Endothelial cell of umbilical vein (primary cell): ENCODE results near the gene DLGAP1. TPM values are rescaled to one million over a fixed set of nuclear protein-coding genes. Genes with fewer than 3 reads are reported as not detected.

Source experiments
- BruUV-seq: library from RNA; stranded (reverse); fragments of 400-500 nt; replicated peaks from 2 replicates; lab custom pipeline; 2021; lab: Mats Ljungman, UMichigan
- CTCF ChIA-PET: fragments of 300-600, 350-600 bp; sonication (Branson Sonifier 250); formaldehyde crosslinking; loops from one replicate; lab custom pipeline; 2021; ENCODE audit warnings: antibody characterized with exemption, inconsistent platforms; lab: Charles Lee
- POLR2A ChIA-PET: fragments of 300-600, 350-600 bp; sonication (Branson Sonifier 250); formaldehyde crosslinking; loops from one replicate; lab custom pipeline; 2021; ENCODE audit warnings: antibody characterized with exemption, inconsistent platforms; lab: Charles Lee
- DNase-seq: peaks from one replicate; pipeline ENCODE4 v3.0.0-alpha.2; 2011; ENCODE audit warnings: low read depth, low spot score
- FAIRE-seq: peaks from 2 replicates; lab custom pipeline; 2011; peaks lifted over from hg19 to GRCh38; lab: Jason Lieb, UNC
- H2AFZ ChIP-seq: 2 replicates; pipeline ENCODE4 v1.6.0; 2012; ENCODE audit warnings: low read depth, low read length, control low read depth, inconsistent platforms
- H3K27ac ChIP-seq: 2 replicates; pipeline ENCODE4 v1.5.1; 2011; ENCODE audit warnings: low read depth, mild to moderate bottlenecking, control low read depth, low read length, moderate library complexity; ENCODE audit not compliant: insufficient read depth
- H3K27me3 ChIP-seq, 2 experiments: 2 replicates each; pipeline versions ENCODE4 v1.6.0 to v1.6.1; 2011; ENCODE audit warnings: low read length in 2 of 2, mixed read lengths in 1 of 2; ENCODE audit not compliant: control insufficient read depth in 2 of 2, insufficient read depth in 2 of 2
- H3K36me3 ChIP-seq, 2 experiments: 2 replicates in 1 of 2; 3 replicates in 1 of 2; pipeline ENCODE4 v1.5.1; 2011; ENCODE audit warnings: low read length in 2 of 2, mild to moderate bottlenecking in 1 of 2, moderate library complexity in 1 of 2; ENCODE audit not compliant: control insufficient read depth in 2 of 2, insufficient read depth in 2 of 2; ENCODE audit errors: extremely low read depth in 1 of 2
- H3K4me1 ChIP-seq: 3 replicates; pipeline ENCODE4 v1.5.1; 2011; ENCODE audit warnings: mild to moderate bottlenecking, low read length; ENCODE audit not compliant: control insufficient read depth, insufficient read depth; ENCODE audit errors: extremely low read depth
- H3K4me2 ChIP-seq: 2 replicates; pipeline ENCODE4 v1.6.1; 2011; ENCODE audit warnings: low read length, control low read depth, mixed read lengths; ENCODE audit not compliant: insufficient read depth
- H3K4me3 ChIP-seq, 3 experiments: fragments of 200-600 bp in 1 of 3; sonication (generic), shearing (Covaris generic) in 1 of 3; replicated peaks in 1 of 3; 2 replicates each; pipeline ENCODE4 v1.5.1; 2011 to 2016; ENCODE audit warnings: control low read depth in 3 of 3, low read length in 3 of 3, mild to moderate bottlenecking in 2 of 3, inconsistent platforms in 1 of 3, low read depth in 1 of 3, moderate library complexity in 1 of 3; ENCODE audit not compliant: insufficient read depth in 1 of 3
- H3K79me2 ChIP-seq: 2 replicates; pipeline ENCODE4 v1.6.0; 2012; ENCODE audit warnings: low read length, inconsistent platforms; ENCODE audit not compliant: control insufficient read depth, insufficient read depth
- H3K9ac ChIP-seq: replicated peaks from 2 replicates; pipeline ENCODE3; 2011; ENCODE audit warnings: low read length, control low read depth; ENCODE audit not compliant: insufficient read depth; ENCODE audit errors: extremely low read depth
- H3K9me1 ChIP-seq: replicated peaks from 3 replicates; pipeline ENCODE4 v1.6.0; 2011; ENCODE audit warnings: mild to moderate bottlenecking, low read length; ENCODE audit not compliant: control insufficient read depth, insufficient read depth; ENCODE audit errors: extremely low read depth
- H3K9me3 ChIP-seq: replicated peaks from 2 replicates; pipeline ENCODE4 v1.5.1; 2012; ENCODE audit warnings: low read length, inconsistent platforms; ENCODE audit not compliant: control insufficient read depth, insufficient read depth
- H4K20me1 ChIP-seq: replicated peaks from 2 replicates; pipeline ENCODE3; 2011; ENCODE audit warnings: mild to moderate bottlenecking, low read length; ENCODE audit not compliant: control insufficient read depth, insufficient read depth; ENCODE audit errors: extremely low read depth
- EZH2 ChIP-seq: IDR thresholded peaks from 2 replicates; pipeline ENCODE4 v1.6.1; 2012; ENCODE audit warnings: borderline replicate concordance, low read depth, mild to moderate bottlenecking, moderate library complexity, low read length, inconsistent platforms; ENCODE audit not compliant: severe bottlenecking
- FOS ChIP-seq: IDR thresholded peaks from 2 replicates; pipeline ENCODE4 v1.6.1; 2011; ENCODE audit warnings: mild to moderate bottlenecking, low read length, moderate library complexity, borderline replicate concordance; ENCODE audit not compliant: insufficient read depth
- GATA2 ChIP-seq: IDR thresholded peaks from 2 replicates; pipeline ENCODE4 v1.7.0; 2011; ENCODE audit warnings: low read depth, mild to moderate bottlenecking, moderate library complexity, mixed read lengths, low read length; ENCODE audit not compliant: insufficient read length, insufficient read depth
- JUN ChIP-seq: IDR thresholded peaks from 2 replicates; pipeline ENCODE4 v1.6.1; 2011; ENCODE audit warnings: borderline replicate concordance, low read depth; ENCODE audit not compliant: insufficient read length, insufficient read depth
- MYC ChIP-seq: IDR thresholded peaks from one replicate; pipeline ENCODE4 v1.6.1; 2011; ENCODE audit warnings: mild to moderate bottlenecking, low read depth, low read length
- POLR2A ChIP-seq: IDR thresholded peaks from 2 replicates; pipeline ENCODE4 v1.6.1; 2012; ENCODE audit warnings: low read depth, mild to moderate bottlenecking, control low read depth, low read length
- POLR2AphosphoS5 ChIP-seq: IDR thresholded peaks from 2 replicates; pipeline ENCODE4 v1.6.1; 2012; ENCODE audit warnings: low read depth, mild to moderate bottlenecking, control low read depth, low read length, moderate library complexity; ENCODE audit not compliant: insufficient read depth
- dilution Hi-C: fragments of 300-500 bp; cut with MboI; formaldehyde crosslinking; loops from one replicate; pipeline ENCODE4 v1.15.0; 2019; ENCODE audit warnings: low sequenced_read_pairs; ENCODE audit not compliant: extremely low pct_ligation_motif_present
- intact Hi-C: fragments of 100-400 bp; cut with micrococcal nuclease; formaldehyde crosslinking; loops from one replicate; pipeline ENCODE4 v1.10.0; 2022
- polyA plus RNA-seq, 4 experiments: library from polyadenylated mRNA; depleted of rRNA in 3 of 4; stranded (reverse) in 3 of 4; unstranded in 1 of 4; fragments of >200 nt; gene quantifications; 2 replicates each; pipeline versions ENCODE4 v1.2.1 to v1.2.3, GENCODE V29; 2011 to 2012; ENCODE audit warnings: missing spikeins in 1 of 4
- total RNA-seq: library from RNA; stranded (reverse); gene quantifications from 2 replicates; pipeline ENCODE4 v1.2.3, GENCODE V29; 2021
- TF ChIP-seq, protein P1 (sequence below): IDR thresholded peaks from 2 replicates; pipeline ENCODE4 v1.6.1; 2011; ENCODE audit not compliant: insufficient read depth, insufficient read length
- TF ChIP-seq, protein P2 (sequence below), 2 donors: IDR thresholded peaks; 1 replicate in 1 of 2; 2 replicates in 1 of 2; pipeline ENCODE4 v1.5.1; 2011; ENCODE audit warnings: low read length in 2 of 2, mild to moderate bottlenecking in 2 of 2, moderate library complexity in 2 of 2, control low read depth in 1 of 2, inconsistent platforms in 1 of 2, low read depth in 1 of 2; ENCODE audit not compliant: insufficient read depth in 1 of 2; ENCODE audit errors: extremely low read depth in 1 of 2

DLGAP1 gene
- total and polyA plus RNA-seq, 2 donors (not counting 3 experiments of a cell fraction or from before 2014, with no cell fraction given), result 0.04 TPM; not detected in 1

DNA sequence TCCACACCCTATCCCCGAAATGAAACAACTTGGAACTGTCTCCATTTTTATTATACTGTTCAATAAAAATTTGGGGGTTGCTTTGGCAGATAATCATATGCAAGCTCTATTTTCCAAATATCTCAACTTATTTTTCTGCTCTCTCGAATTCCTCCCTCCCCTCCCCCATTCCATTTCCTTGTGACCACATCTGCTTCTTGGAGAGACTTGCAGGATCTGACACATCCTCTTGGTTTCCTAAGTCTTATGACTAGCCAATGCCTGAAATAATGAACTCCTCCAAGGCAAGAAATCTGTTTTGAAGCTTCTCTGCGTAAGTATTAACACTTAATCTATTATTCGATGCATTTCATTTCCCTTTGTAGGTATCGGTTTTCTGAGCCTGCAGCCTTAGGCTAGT lies 989.1 kb downstream of the DLGAP1 start:
- dilution Hi-C loops, result loop anchor here (25.0 kb wide), 1 partner anchor 204 kb away; the partner anchor contains the start of gene MYL12B
- Histone ChIP-seq H3K9me1 (no peaks in the 10 kb centered on the region), H3K4me1 (peaks cover 36% of the 10 kb centered on the region), H3K27me3 (no peaks in the 10 kb centered on the region), H4K20me1 (no peaks in the 10 kb centered on the region), H3K4me3 (peak overlapping the region in 1 of 3 experiments; percentile 47), H3K79me2 (no peaks in the 10 kb centered on the region), H3K9ac (peak overlapping the region; percentile 68), H3K9me3 (no peaks in the 10 kb centered on the region), H2AFZ (no peak overlapping the region), H3K36me3 (no peaks in the 10 kb centered on the region), H3K27ac (peak overlapping the region; percentile 92), H3K4me2 (peak overlapping the region; percentile 57)
- intact Hi-C loops, result loop anchor here (1.0 kb wide), 1 partner anchor 12 kb away; no protein-coding TSS in a partner anchor
- DNase-seq (peak; percentile 92), FAIRE-seq (peak; percentile 84)
- ChIA-PET CTCF (interaction anchor here (0.6 to 5.8 kb wide), 18 partner anchors 9 to 1991 kb away, joined by 3 to 56 read pairs (median 6); no protein-coding TSS in a partner anchor), POLR2A (interaction anchor here (0.5 to 1.8 kb wide), 5 partner anchors 11 to 138 kb away, joined by 3 to 14 read pairs (median 4); no protein-coding TSS in a partner anchor)
- BruUV-seq, result no TSS peak
- peak; percentile 17 for TF ChIP-seq GATA2
- TF ChIP-seq JUN, result peak; percentile 76
- TF ChIP-seq, protein P1, sequence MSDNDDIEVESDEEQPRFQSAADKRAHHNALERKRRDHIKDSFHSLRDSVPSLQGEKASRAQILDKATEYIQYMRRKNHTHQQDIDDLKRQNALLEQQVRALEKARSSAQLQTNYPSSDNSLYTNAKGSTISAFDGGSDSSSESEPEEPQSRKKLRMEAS, result no peak
- TF ChIP-seq POLR2AphosphoS5, result peak; percentile 83
- peak; percentile 84 for TF ChIP-seq FOS

DNA sequence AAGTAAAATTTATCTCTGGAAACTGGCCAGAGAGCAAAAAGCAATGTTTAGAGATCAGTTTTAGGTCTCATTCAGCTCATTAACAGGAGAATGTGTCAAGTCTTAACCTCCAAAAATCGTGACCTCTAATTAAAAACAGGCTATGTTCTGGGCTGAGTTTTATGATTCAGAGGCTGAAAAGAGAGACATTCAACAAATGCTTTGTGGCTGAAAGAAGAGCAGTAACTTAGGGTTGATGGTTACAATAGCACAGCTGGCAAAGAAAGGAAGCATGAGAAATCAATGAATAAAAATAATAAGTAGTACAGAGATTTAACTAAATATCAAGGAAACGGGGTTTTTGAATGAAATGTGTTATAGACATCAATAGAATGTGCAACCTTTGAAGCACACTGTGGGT lies 992.1 kb downstream of the DLGAP1 start:
- POLR2A ChIA-PET, result interaction anchor here (0.6 kb wide), 1 partner anchor 85 kb away, joined by 6 read pairs; no protein-coding TSS in a partner anchor

More for the DNA sequence above, 992.1 kb downstream of the DLGAP1 start:
- Histone ChIP-seq H3K9ac (no peak overlapping the region), H3K9me3 (no peaks in the 10 kb centered on the region), H3K27me3 (no peaks in the 10 kb centered on the region), H2AFZ (no peak overlapping the region), H3K79me2 (peaks cover 17% of the 10 kb centered on the region), H3K4me2 (no peak overlapping the region), H3K4me1 (peaks cover 51% of the 10 kb centered on the region), H4K20me1 (no peaks in the 10 kb centered on the region), H3K4me3 (no peak overlapping the region), H3K36me3 (peaks cover 6 to 13% of the 10 kb centered on the region in 2 experiments), H3K9me1 (no peaks in the 10 kb centered on the region), H3K27ac (no peak overlapping the region)
- intact Hi-C loops, result no loop called here
- dilution Hi-C loops, result loop anchor here (25.0 kb wide), 1 partner anchor 201 kb away; the partner anchor contains the start of gene MYL12B
- FAIRE-seq (peak; percentile 59), DNase-seq (peak; percentile 46)
- TF ChIP-seq POLR2A (no peak), POLR2AphosphoS5 (no peak), EZH2 (no peak), FOS (no peak), GATA2 (no peak), MYC (no peak), JUN (no peak)
- TF ChIP-seq, protein P2, sequence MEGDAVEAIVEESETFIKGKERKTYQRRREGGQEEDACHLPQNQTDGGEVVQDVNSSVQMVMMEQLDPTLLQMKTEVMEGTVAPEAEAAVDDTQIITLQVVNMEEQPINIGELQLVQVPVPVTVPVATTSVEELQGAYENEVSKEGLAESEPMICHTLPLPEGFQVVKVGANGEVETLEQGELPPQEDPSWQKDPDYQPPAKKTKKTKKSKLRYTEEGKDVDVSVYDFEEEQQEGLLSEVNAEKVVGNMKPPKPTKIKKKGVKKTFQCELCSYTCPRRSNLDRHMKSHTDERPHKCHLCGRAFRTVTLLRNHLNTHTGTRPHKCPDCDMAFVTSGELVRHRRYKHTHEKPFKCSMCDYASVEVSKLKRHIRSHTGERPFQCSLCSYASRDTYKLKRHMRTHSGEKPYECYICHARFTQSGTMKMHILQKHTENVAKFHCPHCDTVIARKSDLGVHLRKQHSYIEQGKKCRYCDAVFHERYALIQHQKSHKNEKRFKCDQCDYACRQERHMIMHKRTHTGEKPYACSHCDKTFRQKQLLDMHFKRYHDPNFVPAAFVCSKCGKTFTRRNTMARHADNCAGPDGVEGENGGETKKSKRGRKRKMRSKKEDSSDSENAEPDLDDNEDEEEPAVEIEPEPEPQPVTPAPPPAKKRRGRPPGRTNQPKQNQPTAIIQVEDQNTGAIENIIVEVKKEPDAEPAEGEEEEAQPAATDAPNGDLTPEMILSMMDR (IDR thresholded peaks at IDR 0.05; ENCODE audit: extremely low read depth in 1 of 2, insufficient read depth in 1 of 2, low read depth in 1 of 2, low read length in 2 of 2), result no peak
- TF ChIP-seq, protein P1, result no peak
- no TSS peak for BruUV-seq
- CTCF ChIA-PET, result interaction anchor here (0.7 to 3.2 kb wide), 9 partner anchors 8 to 532 kb away, joined by 3 to 10 read pairs (median 4); no protein-coding TSS in a partner anchor
